ENCODE results near the gene ZNF326. TPM values are rescaled to one million over a fixed set of nuclear protein-coding genes. Genes with fewer than 3 reads are reported as not detected.
A peak's percentile ranks its signal among the peaks of the same experiment; 100 is the strongest.

ZNF326 gene
- total and polyA plus RNA-seq, 10 of the 15 experiments (the other 5 are each of a cell fraction or from before 2014, with no cell fraction given) = 7.1 to 29.4 (median 21.9) TPM

DNA sequence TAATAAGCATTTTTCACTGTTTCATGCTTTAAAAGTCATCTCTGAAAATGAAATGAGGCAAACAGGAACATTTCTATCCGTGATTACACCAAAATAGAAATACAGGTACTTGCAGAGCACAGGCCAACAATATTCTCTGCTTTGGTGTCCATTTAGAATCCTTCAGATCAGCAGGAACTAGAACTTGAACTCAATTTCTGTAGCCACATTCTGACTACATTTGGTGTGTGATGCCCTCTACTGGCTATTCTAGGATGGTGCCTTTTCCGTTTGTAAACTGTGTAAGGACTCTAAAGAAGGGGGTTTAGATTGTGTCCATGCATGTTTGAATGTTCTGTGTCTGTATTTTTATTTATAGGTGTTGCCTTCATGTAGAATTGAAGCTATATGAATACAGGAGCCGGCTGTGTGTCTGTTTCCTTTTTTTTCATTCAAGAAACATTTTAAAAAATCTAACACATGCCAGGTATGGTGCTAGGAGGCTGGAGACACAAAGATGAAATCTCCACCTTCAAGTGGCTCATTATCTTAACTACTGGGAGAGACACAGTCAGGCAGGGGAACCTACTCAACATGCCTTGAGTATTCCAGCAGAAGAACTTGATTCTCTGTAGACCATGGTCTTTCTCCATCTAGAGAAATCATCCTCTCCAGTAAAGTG, 7.6 kb upstream of the ZNF326 start (continued):
- no peak for TF ChIP-seq HSF1 (IDR thresholded peaks at IDR 0.05; ENCODE audit: low read depth, low read length)
- TF ChIP-seq CUX1 (IDR thresholded peaks at IDR 0.05; ENCODE audit: insufficient replicate concordance, low read depth, low read length) = no peak
- no peak for TF ChIP-seq EED (IDR thresholded peaks at IDR 0.05; ENCODE audit: low read depth)
- no peak for TF ChIP-seq JUND (IDR thresholded peaks at IDR 0.05; ENCODE audit: low read depth, low read length)
- TF ChIP-seq SREBF2 (IDR thresholded peaks at IDR 0.05; ENCODE audit: low read length) = no peak
- no peak for TF ChIP-seq HCFC1 (IDR thresholded peaks at IDR 0.05; ENCODE audit: low read length)
- no peak for TF ChIP-seq ASH2L (IDR thresholded peaks at IDR 0.05; ENCODE audit: borderline replicate concordance, low read depth)
- no peak for TF ChIP-seq PAX5 (IDR thresholded peaks at IDR 0.05; ENCODE audit: borderline replicate concordance, low read depth, low read length)
- TF ChIP-seq SMARCA5 (IDR thresholded peaks at IDR 0.05) = 0 out of 2 replicates have a peak, but pooled peaks have one; percentile 36
- TF ChIP-seq BMI1 (IDR thresholded peaks at IDR 0.05; ENCODE audit: borderline replicate concordance) = no peak
- TF ChIP-seq FOS (IDR thresholded peaks at IDR 0.05; ENCODE audit: borderline replicate concordance, extremely low read depth, insufficient read length) = no peak
